Upper lobe of left lung (tissue), 4 donors: Measurements from ENCODE around the gene PHKG2.

Experiments used
- EP300 ChIP-seq, 4 donors: sonication (generic); formaldehyde crosslinking; IDR thresholded peaks; one replicate each; pipeline ENCODE4 v1.5.1; 2017; ENCODE audit warnings: antibody characterized with exemption in 4 of 4, control low read depth in 2 of 4
- POLR2A ChIP-seq, 4 donors: fragments of 450-650 bp; IDR thresholded peaks; one replicate each; pipeline ENCODE4 v1.5.1; 2016 to 2017; ENCODE audit warnings: antibody characterized with exemption in 4 of 4, mild to moderate bottlenecking in 2 of 4
- POLR2AphosphoS5 ChIP-seq, 2 donors: sonication (generic); formaldehyde crosslinking; IDR thresholded peaks; one replicate each; pipeline ENCODE4 v1.5.1; 2017; ENCODE audit warnings: antibody characterized with exemption in 2 of 2
- TF ChIP-seq, protein P1 (sequence below), 6 experiments: fragments of 450-650 bp in 4 of 6; fragments of 200-600 bp in 2 of 6; sonication (generic) in 2 of 6; IDR thresholded peaks; one replicate each; pipeline ENCODE4 v1.5.1; 2016 to 2019; ENCODE audit warnings: antibody characterized with exemption in 6 of 6

DNA sequence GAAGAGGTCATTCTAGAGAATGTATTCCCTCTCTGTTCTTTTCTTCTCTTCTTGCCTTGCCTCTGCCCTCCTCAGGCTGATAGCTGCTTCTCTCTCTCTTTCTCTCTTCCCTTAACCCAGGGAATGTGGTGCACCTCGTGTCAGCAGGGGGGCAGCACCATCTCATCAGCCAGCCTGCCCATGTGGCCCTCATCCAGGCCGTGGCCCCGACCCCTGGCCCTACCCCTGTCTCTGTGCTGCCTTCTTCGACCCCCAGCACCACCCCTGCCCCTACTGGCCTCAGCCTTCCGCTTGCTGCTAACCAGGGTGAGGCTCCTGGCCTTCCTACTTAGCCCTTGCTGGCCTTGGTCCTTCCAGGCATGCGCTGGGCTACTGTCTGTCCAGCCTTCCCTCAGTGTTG is 25.8 kb upstream of the PHKG2 start:
- TF ChIP-seq POLR2A (IDR thresholded peaks at IDR 0.05): no peak
- TF ChIP-seq, protein P1, sequence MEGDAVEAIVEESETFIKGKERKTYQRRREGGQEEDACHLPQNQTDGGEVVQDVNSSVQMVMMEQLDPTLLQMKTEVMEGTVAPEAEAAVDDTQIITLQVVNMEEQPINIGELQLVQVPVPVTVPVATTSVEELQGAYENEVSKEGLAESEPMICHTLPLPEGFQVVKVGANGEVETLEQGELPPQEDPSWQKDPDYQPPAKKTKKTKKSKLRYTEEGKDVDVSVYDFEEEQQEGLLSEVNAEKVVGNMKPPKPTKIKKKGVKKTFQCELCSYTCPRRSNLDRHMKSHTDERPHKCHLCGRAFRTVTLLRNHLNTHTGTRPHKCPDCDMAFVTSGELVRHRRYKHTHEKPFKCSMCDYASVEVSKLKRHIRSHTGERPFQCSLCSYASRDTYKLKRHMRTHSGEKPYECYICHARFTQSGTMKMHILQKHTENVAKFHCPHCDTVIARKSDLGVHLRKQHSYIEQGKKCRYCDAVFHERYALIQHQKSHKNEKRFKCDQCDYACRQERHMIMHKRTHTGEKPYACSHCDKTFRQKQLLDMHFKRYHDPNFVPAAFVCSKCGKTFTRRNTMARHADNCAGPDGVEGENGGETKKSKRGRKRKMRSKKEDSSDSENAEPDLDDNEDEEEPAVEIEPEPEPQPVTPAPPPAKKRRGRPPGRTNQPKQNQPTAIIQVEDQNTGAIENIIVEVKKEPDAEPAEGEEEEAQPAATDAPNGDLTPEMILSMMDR (IDR thresholded peaks at IDR 0.05): no peak
- TF ChIP-seq POLR2AphosphoS5 (IDR thresholded peaks at IDR 0.05): no peak
- no peak for TF ChIP-seq EP300 (IDR thresholded peaks at IDR 0.05)
